A549 (cell line): ENCODE data around the gene BIRC7. TPM values are rescaled to one million over a fixed set of nuclear protein-coding genes. Genes with fewer than 3 reads are reported as not detected.

Experiments used
- ATAC-seq, 2 experiments: fragments of 200-7000 bp in 1 of 2; fragments of >200 bp in 1 of 2; cut with Nextera tagmentation in 1 of 2; cut with Tn5 transposase in 1 of 2; 3 replicates each; pipeline versions ENCODE4 v1.8.0 to v1.9.1; 2018 to 2020; ENCODE audit warnings: mild to moderate bottlenecking in 1 of 2, moderate library complexity in 1 of 2
- CTCF ChIA-PET: fragments of 300-600 bp; sonication (Branson Sonifier 250); formaldehyde crosslinking; extraction: SDS; loops from one replicate; lab custom pipeline; 2021; ENCODE audit warnings: antibody characterized with exemption, inconsistent platforms; lab: Yijun Ruan, JAX
- POLR2A ChIA-PET: fragments of 350-600 bp; formaldehyde crosslinking; extraction: SDS; loops from one replicate; lab custom pipeline; 2021; ENCODE audit warnings: antibody characterized with exemption, inconsistent platforms; lab: Yijun Ruan, JAX
- DNase-seq, 2 experiments: peaks; one replicate each; pipeline versions ENCODE4 v3.0.0 to v3.0.0-alpha.2; 2011 to 2016; ENCODE audit warnings: low read depth in 1 of 2, low spot score in 1 of 2
- FAIRE-seq: peaks from 2 replicates; lab custom pipeline; 2011; peaks lifted over from hg19 to GRCh38; lab: Jason Lieb, UNC
- H3K27ac ChIP-seq, 2 experiments: fragments of >200 bp; sonication (Bioruptor Twin); formaldehyde crosslinking; 3 replicates each; pipeline ENCODE4 v1.5.1; 2016 to 2017
- H3K4me1 ChIP-seq: fragments of >200 bp; sonication (Bioruptor Twin); formaldehyde crosslinking; 3 replicates; pipeline ENCODE4 v1.6.1; 2016
- H3K4me2 ChIP-seq: fragments of >200 bp; sonication (Bioruptor Twin); formaldehyde crosslinking; 3 replicates; pipeline ENCODE4 v1.6.1; 2016
- H3K4me3 ChIP-seq: fragments of >200 bp; sonication (Bioruptor Twin); formaldehyde crosslinking; 3 replicates; pipeline ENCODE4 v1.5.1; 2016
- H3K9me3 ChIP-seq: fragments of >200 bp; sonication (Bioruptor Twin); formaldehyde crosslinking; 3 replicates; pipeline ENCODE4 v1.6.1; 2016
- ATOH8 ChIP-seq: fragments of 250-450 bp; sonication (Bioruptor Pico); IDR thresholded peaks from 2 replicates; pipeline ENCODE4 v1.5.0; 2020; ENCODE audit warnings: low read depth, mild to moderate bottlenecking, moderate library complexity
- BHLHE40 ChIP-seq: IDR thresholded peaks from 2 replicates; pipeline ENCODE4 v1.6.1; 2012; ENCODE audit warnings: low read depth, low read length, inconsistent platforms
- CTCF ChIP-seq: fragments of >200 bp; sonication (Bioruptor Twin); formaldehyde crosslinking; IDR thresholded peaks from 3 replicates; pipeline ENCODE4 v1.5.1; 2016
- EHF ChIP-seq: fragments of 250-450 bp; sonication (Bioruptor Pico); IDR thresholded peaks from 2 replicates; pipeline ENCODE4 v1.5.0; 2020; ENCODE audit warnings: mild to moderate bottlenecking
- EP300 ChIP-seq, 2 experiments: fragments of >200 bp; sonication (Bioruptor Twin); formaldehyde crosslinking; IDR thresholded peaks; 2 replicates in 1 of 2; 3 replicates in 1 of 2; pipeline ENCODE4 v1.6.1; 2016 to 2017
- ESRRA ChIP-seq: fragments of 150-350 bp; IDR thresholded peaks from 2 replicates; pipeline ENCODE4 v1.6.1; 2014; ENCODE audit warnings: mild to moderate bottlenecking, low read length, borderline replicate concordance
- FOSB ChIP-seq: fragments of 250-450 bp; sonication (Bioruptor Pico); IDR thresholded peaks from 2 replicates; pipeline ENCODE4 v1.5.0; 2020; ENCODE audit warnings: mild to moderate bottlenecking, moderate library complexity
- FOSL2 ChIP-seq, 2 experiments: fragments of 450-650 bp in 1 of 2; fragments of >200 bp in 1 of 2; sonication (Bioruptor Twin) in 1 of 2; formaldehyde crosslinking; IDR thresholded peaks; 2 replicates each; pipeline versions ENCODE4 v1.5.0 to v1.6.1; 2016 to 2020; ENCODE audit warnings: mild to moderate bottlenecking in 1 of 2, moderate library complexity in 1 of 2
- FOXS1 ChIP-seq: fragments of 250-450 bp; sonication (Bioruptor Pico); IDR thresholded peaks from 2 replicates; pipeline ENCODE4 v1.5.0; 2020; ENCODE audit warnings: mild to moderate bottlenecking, moderate library complexity
- KDM5A ChIP-seq: fragments of 200-600 bp; sonication (generic); IDR thresholded peaks from 2 replicates; pipeline ENCODE4 v1.6.1; 2016; ENCODE audit warnings: antibody characterized with exemption, mild to moderate bottlenecking
- MAX ChIP-seq: IDR thresholded peaks from 2 replicates; pipeline ENCODE4 v1.6.1; 2012
- MAZ ChIP-seq: fragments of 150-350 bp; IDR thresholded peaks from 2 replicates; pipeline ENCODE4 v1.6.1; 2014; ENCODE audit warnings: antibody characterized with exemption, low read depth, low read length, borderline replicate concordance
- NFE2L2 ChIP-seq: fragments of 150-350 bp; conservative IDR thresholded peaks from 2 replicates; pipeline ENCODE4 v1.6.1; 2014; ENCODE audit warnings: low read length
- PBX3 ChIP-seq: IDR thresholded peaks from 2 replicates; pipeline ENCODE4 v1.6.1; 2012
- POLR2AphosphoS2 ChIP-seq: conservative IDR thresholded peaks from 2 replicates; pipeline ENCODE4 v1.6.1; 2012; ENCODE audit warnings: low read length, improper control_type of control experiment, inconsistent platforms
- TFCP2L1 ChIP-seq: fragments of 250-450 bp; sonication (Bioruptor Pico); IDR thresholded peaks from 2 replicates; pipeline ENCODE4 v1.5.0; 2021; ENCODE audit warnings: mild to moderate bottlenecking
- TP53 ChIP-seq: fragments of 250-450 bp; sonication (Bioruptor Pico); IDR thresholded peaks from 2 replicates; pipeline ENCODE4 v1.5.0; 2021; ENCODE audit warnings: mild to moderate bottlenecking, moderate library complexity
- ZFP36 ChIP-seq: fragments of 450-650 bp; IDR thresholded peaks from 2 replicates; pipeline ENCODE4 v1.6.1; 2014; ENCODE audit warnings: borderline replicate concordance; ENCODE audit not compliant: partially characterized antibody
- ZSCAN20 ChIP-seq: fragments of 250-450 bp; sonication (Bioruptor Pico); IDR thresholded peaks from 2 replicates; pipeline ENCODE4 v1.8.0; 2022; ENCODE audit warnings: mild to moderate bottlenecking, moderate library complexity
- WGBS: methylation state at CpG from one replicate; pipeline ENCODE4 v1.1.6; 2017; ENCODE audit errors: missing lambda C conversion rate; 5-methylcytosine and 5-hydroxymethylcytosine counted together
- polyA plus RNA-seq, 4 experiments: library from polyadenylated mRNA; depleted of rRNA in 3 of 4; stranded (reverse); fragments of >200 nt; fragmentation: RNase III in 1 of 4; extraction: RNeasy Plus Mini Kit Qiagen cat#74134 plus additional on column Dnase treatment in 1 of 4; gene quantifications; 2 replicates in 3 of 4; 3 replicates in 1 of 4; pipeline ENCODE4 v1.2.3, GENCODE V29; 2011 to 2017

BIRC7 gene
- polyA plus RNA-seq, 2 of the 4 experiments (the other 2 are of a cell fraction): 0.63 to 4.9 TPM

- CTCF ChIA-PET: interaction anchor here (0.7 to 30.4 kb wide), 6 partner anchors 10 to 59 kb away, joined by 3 to 401 read pairs (median 4); partner anchors contain the start of gene BIRC7
- Histone ChIP-seq H3K4me3 (peak overlapping the region; percentile 86), H3K4me1 (peaks cover 23% of the 10 kb centered on the region; the same call in 2 of the 3 replicates), H3K9me3 (no peaks in the 10 kb centered on the region), H3K4me2 (peak overlapping the region; percentile 89)
- POLR2A ChIA-PET: interaction anchor here (0.6 to 2.1 kb wide), 5 partner anchors 11 to 49 kb away, joined by 3 to 12 read pairs (median 4); partner anchors contain the start of gene BIRC7
- DNase-seq: no peak
- no peak; the same call in 1 of the 2 replicates for TF ChIP-seq KDM5A
- no peak for TF ChIP-seq MAZ
- no peak for TF ChIP-seq POLR2AphosphoS2
- TF ChIP-seq TFCP2L1 (CRISPR knock-in tag): no peak
- TF ChIP-seq ATOH8: no peak
- TF ChIP-seq ZSCAN20: no peak
- no peak for TF ChIP-seq FOSB (CRISPR knock-in tag)
- no peak for TF ChIP-seq NFE2L2
- TF ChIP-seq CTCF: no peak
- TF ChIP-seq FOXS1 (CRISPR knock-in tag): no peak
- TF ChIP-seq PBX3: no peak
- TF ChIP-seq BHLHE40: no peak
- TF ChIP-seq ESRRA: no peak
- TF ChIP-seq, all 56 proteins: peak for 0
- WGBS: under 1% methylated on average over 9 of the region's 37 CpGs
- peak overlapping the region; percentile 86 to 98 for H3K27ac ChIP-seq
- ATAC-seq: no peak
- no peak for FAIRE-seq
Observed at GRCh38 chr20:63273059-63273579, 37.4 kb downstream of the BIRC7 start.

- Histone ChIP-seq H3K9me3 (no peaks in the 10 kb centered on the region), H3K4me2 (peak overlapping the region; percentile 89), H3K27ac (peak overlapping the region; percentile 86 to 98), H3K4me1 (peaks cover 23% of the 10 kb centered on the region; the same call in 2 of the 3 replicates), H3K4me3 (peak overlapping the region; percentile 86)
- DNase-seq (peak; percentile 38 to 62), ATAC-seq (peak in 1 of 2 experiments; percentile 6; a peak in 1 of 6 replicates), FAIRE-seq (no peak)
- POLR2A ChIA-PET: interaction anchor here (1.5 to 2.1 kb wide), 2 partner anchors 11 to 50 kb away, joined by 6 to 12 read pairs; no protein-coding TSS in a partner anchor
- WGBS: 10% methylated on average over 20 of the region's 20 CpGs
- TF ChIP-seq TP53: no peak
- TF ChIP-seq EHF: no peak
- TF ChIP-seq EP300 (IDR thresholded peaks at IDR 0.05): no peak
- TF ChIP-seq FOXS1 (CRISPR knock-in tag): no peak
- no peak for TF ChIP-seq ATOH8
- no peak for TF ChIP-seq ZFP36
- TF ChIP-seq FOSL2 (IDR thresholded peaks at IDR 0.05): no peak
- peak; percentile 70 for TF ChIP-seq FOSL2 (CRISPR knock-in tag; IDR thresholded peaks at IDR 0.05)
- TF ChIP-seq MAX: no peak; the same call in 1 of the 2 replicates
- CTCF ChIA-PET: interaction anchor here (0.7 to 30.4 kb wide), 4 partner anchors 9 to 59 kb away, joined by 3 to 401 read pairs (median 4); no protein-coding TSS in a partner anchor
Observed at GRCh38 chr20:63273635-63274380, 38.1 kb downstream of the BIRC7 start.
